ENCODE data around the gene ATP2C2.
"Not testable (repeated sequence)": the region's sequence is repeated elsewhere in the genome, so short reads cannot be mapped to it uniquely, and the experiment has no call there.

Gene ATP2C2

GRCh38 chr16:84451010-84451676, 82.8 kb downstream of the ATP2C2 start:
- DNase-seq (ENCODE audit: low spot score) = not testable (repeated sequence)

- no peak for DNase-seq (ENCODE audit: low spot score)
These were observed 83.4 kb downstream of the ATP2C2 start for GRCh38 chr16:84451781-84452180.

GRCh38 chr16:84453061-84453752, 84.9 kb downstream of the ATP2C2 start:
- no peak for DNase-seq (ENCODE audit: low spot score)

- no peak for DNase-seq (ENCODE audit: low spot score)
These were observed 86.3 kb downstream of the ATP2C2 start for GRCh38 chr16:84454611-84455010.

GRCh38 chr16:84455031-84455430, 86.7 kb downstream of the ATP2C2 start:
- no peak for DNase-seq (ENCODE audit: low spot score)

- DNase-seq (ENCODE audit: low spot score) = no peak
These were observed 90.5 kb downstream of the ATP2C2 start for GRCh38 chr16:84458606-84459532.

- DNase-seq (ENCODE audit: low spot score) = no peak
These were observed 91.2 kb downstream of the ATP2C2 start for GRCh38 chr16:84459533-84459894.

GRCh38 chr16:84459941-84460405, 91.6 kb downstream of the ATP2C2 start:
- DNase-seq (ENCODE audit: low spot score) = no peak

- no peak for DNase-seq (ENCODE audit: low spot score)
These were observed 92.2 kb downstream of the ATP2C2 start for GRCh38 chr16:84460406-84461028.

- DNase-seq (ENCODE audit: low spot score) = no peak
These were observed 92.7 kb downstream of the ATP2C2 start for GRCh38 chr16:84461029-84461412.

- no peak for DNase-seq (ENCODE audit: low spot score)
These were observed 93.3 kb downstream of the ATP2C2 start for GRCh38 chr16:84461413-84462295.

- no peak for DNase-seq (ENCODE audit: low spot score)
These were observed 94.2 kb downstream of the ATP2C2 start for GRCh38 chr16:84462296-84463210.

GRCh38 chr16:84463221-84463620, 94.9 kb downstream of the ATP2C2 start:
- DNase-seq (ENCODE audit: low spot score) = no peak

- no peak for DNase-seq (ENCODE audit: low spot score)
These were observed 95.8 kb downstream of the ATP2C2 start for GRCh38 chr16:84464116-84464515.

GRCh38 chr16:84465154-84465553, 96.8 kb downstream of the ATP2C2 start:
- no peak for DNase-seq (ENCODE audit: low spot score)

GRCh38 chr16:84466692-84467091, 98.4 kb downstream of the ATP2C2 start:
- DNase-seq (ENCODE audit: low spot score) = no peak

- DNase-seq (ENCODE audit: low spot score) = no peak
These were observed 98.9 kb downstream of the ATP2C2 start for GRCh38 chr16:84467256-84467655.

- no peak for DNase-seq (ENCODE audit: low spot score)
These were observed 99.4 kb downstream of the ATP2C2 start for GRCh38 chr16:84467709-84468108.

- no peak for DNase-seq (ENCODE audit: low spot score)
These were observed 103.0 kb downstream of the ATP2C2 start for GRCh38 chr16:84471316-84471715.

GRCh38 chr16:84471966-84472365, 103.6 kb downstream of the ATP2C2 start:
- no peak for DNase-seq (ENCODE audit: low spot score)
